GM19467 (cell line): ENCODE measurements around the gene CASZ1.

ENCODE experiments used
- ATAC-seq: cut with Tn5 transposase; IDR thresholded peaks from one replicate; pipeline ENCODE4 v1.9.1; 2021; ENCODE audit warnings: mild to moderate bottlenecking, moderate library complexity; ENCODE audit not compliant: unreplicated experiment

CASZ1 gene

GRCh38 chr1:10712568-10713362, 83.7 kb downstream of the CASZ1 start:
- ATAC-seq: no peak

DNA sequence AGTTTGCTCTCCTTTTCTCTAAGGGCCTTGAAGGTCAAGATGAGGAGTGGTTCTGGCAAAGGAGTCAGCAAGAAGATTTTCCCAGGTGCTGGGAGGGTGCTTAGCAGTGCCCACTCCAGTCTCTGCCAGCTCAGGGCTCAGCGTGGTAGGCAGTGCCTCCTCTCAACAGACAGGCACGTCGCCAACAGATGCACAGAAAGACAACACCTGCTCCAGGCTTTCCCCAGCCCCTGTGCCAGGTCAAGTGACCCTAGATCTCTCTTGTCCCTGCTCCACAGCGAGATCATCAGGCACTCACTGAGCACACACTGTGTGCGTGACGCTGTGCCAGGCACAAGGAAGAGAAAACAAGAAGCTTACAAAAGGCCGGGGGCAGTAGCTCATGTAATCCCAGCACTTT, 86.0 kb downstream of the CASZ1 start:
- ATAC-seq: no peak

- ATAC-seq: no peak
Measured at GRCh38 chr1:10709646-10710045, 86.8 kb downstream of the CASZ1 start.

- no peak for ATAC-seq
Measured at GRCh38 chr1:10709165-10709564, 87.3 kb downstream of the CASZ1 start.

DNA sequence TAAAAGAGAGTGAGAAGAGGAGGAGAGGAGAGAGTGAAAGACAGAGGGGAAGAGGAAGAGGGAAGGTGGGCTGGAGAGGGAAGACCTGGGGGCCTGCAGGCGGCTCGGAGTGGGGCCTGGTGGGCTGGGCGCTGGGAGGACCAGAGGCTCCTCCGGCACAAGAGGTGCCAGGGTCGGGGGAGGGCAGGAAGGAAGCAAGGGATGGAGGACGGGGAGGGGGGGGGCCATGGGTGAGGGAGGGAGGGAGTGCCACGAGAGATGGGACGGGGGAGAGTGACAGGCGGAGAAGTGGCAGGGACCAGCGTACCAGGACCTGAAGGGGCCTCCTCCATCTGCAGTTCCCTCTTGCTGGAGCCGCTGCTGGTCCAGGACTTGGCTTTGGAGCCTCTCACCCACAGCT, 87.7 kb downstream of the CASZ1 start:
- ATAC-seq: no peak

GRCh38 chr1:10707208-10707607, 89.2 kb downstream of the CASZ1 start:
- ATAC-seq: no peak

DNA sequence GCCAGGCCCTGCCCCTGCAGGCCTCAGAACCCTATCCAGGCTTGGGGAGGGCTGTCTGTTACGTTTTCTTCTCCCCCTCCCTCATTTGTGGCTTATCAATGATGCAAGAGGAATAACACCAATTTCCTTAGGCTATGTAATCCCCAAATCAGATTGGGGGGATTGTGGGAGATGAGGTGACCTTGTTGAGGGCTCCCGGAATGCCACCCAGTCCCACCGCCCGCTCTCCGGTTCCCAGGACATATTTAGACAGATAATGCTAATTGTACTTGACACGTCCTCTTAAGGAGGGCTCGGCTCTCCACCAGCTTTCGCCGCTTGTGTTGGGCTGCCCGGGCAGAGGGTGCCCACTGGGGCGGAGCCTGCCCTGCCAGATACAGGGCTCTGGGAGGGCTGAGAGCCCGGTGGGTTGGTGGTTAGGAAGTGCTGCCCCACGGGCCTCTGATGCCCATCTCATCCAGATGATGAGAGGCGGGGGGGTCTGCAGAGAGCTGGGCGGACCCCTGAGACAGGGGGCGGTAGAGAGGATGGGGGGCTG, 90.0 kb downstream of the CASZ1 start:
- ATAC-seq: no peak

DNA sequence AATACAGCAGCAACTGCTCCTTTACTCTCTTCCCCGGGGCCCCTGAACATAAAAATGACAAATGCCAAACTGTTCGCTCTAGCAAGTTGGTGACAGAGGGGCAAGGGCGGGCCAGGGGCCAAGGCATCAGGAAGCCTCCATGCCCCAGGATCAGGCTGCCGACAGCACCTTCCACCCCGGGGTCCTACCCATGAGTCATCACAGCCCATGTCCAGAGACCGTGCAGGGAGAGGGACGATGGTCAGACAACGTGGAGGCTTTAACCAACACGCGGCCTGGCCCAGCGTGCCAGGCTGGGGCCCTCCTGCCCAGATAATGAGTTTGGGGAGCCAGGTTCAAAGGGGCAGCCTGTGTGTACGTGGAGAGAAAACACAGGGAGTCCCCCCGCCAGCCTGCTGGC, 90.5 kb downstream of the CASZ1 start:
- no peak for ATAC-seq

DNA sequence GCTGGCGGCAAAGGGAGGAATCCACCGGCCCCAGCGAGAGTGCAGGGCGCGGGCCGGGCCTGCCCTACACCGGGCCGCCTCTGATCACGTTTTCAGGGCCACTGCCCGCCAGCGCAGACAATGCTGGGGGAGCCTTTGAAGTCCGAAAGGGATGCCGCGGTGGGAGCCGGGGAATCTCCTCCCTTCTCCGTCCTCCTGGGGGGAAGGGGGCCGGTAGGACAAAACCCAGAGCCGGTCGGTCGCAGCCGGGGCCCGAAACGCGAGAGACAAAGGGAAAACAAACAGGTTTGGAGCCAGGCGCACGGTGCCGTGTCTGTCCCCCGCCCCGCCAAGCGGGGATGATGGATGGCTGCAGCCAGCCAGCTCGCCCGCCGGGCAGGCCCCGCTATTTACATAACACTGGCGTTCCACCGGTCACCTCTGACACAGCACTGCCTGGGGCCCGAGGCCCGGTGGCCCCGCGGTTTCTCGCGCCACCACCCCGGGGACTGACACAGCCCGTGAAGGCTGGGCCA, 92.0 kb downstream of the CASZ1 start:
- ATAC-seq: no peak

DNA sequence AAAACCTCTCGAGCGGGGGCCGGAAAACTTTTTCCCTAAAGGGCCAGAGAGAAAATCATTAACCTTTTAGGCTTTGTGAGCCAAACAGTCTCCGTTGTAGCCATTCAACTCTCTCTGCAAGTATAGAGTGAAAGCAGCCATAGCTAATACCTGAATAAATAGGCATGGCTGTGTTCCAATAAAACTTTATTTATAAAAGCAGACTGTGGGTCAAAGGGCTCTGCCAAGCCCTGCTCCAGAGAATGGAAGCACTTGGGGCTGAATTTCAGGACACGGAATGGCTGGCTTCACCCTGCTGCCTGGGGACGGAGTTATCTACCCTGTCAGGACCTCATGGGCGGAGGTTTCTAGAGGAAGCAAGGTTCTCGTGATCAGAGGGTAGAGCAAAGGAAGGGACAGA, 92.7 kb downstream of the CASZ1 start:
- ATAC-seq: no peak

DNA sequence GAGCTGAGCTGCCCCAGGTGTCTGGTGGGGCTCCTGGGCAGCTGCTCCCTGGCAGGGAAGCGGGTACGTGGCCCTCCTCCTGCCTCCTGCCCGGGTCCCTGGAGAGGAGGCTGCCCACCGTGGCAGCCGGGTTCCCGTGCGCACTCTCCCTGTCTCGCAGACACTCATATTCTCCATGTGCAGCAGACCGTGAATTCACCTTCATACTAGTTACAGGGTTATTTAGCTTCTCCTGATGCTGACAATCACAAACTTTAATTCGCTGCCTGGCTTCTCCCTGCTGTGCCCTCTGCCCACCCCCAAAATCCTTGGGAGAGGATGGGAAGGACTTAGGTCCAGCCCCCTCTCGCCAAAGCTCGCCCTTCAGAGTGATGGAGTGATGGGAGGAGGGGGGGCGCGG, 95.3 kb downstream of the CASZ1 start:
- no peak for ATAC-seq

GRCh38 chr1:10699470-10699835, 97.0 kb downstream of the CASZ1 start:
- ATAC-seq: no peak

DNA sequence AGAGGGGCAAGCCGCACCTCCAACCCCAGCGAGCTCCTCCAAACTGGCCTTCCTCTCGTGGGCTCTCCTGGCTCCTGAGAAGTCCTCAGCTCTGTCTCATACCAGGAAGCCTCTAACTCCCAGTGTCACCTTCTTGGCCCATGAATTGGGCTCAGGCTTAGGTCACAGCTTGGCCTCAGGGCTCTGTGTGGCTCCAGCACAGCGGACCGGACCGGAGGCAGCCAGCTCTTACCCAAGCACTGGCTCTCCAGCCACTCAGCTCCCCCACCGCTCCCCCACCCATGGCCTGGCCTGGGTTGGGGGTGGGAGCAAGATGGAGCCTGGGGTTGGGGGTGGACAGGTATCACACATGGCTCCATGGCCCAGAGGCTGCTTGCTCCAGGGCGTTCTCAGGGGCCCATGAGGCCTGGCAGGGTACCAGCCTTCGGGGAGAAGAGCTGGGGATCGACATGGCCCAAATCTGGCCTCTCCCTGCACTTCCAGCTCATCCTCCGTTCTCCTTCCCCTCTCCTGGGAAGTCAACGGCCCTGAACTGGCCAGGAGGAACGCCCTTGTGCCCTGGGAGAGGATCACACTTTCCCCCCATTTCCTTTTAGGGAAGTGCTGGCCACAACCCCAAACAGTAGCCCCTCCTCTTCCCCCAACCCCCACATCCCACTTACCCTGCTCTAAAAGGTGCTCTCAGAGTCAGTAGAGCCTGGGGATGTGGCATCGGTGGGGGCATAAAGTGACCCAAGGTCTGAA, 97.5 kb downstream of the CASZ1 start:
- ATAC-seq: no peak

- ATAC-seq: no peak
Measured at GRCh38 chr1:10697621-10698160, 98.8 kb downstream of the CASZ1 start.

- ATAC-seq: no peak
Measured at GRCh38 chr1:10696977-10697376, 99.5 kb downstream of the CASZ1 start.

DNA sequence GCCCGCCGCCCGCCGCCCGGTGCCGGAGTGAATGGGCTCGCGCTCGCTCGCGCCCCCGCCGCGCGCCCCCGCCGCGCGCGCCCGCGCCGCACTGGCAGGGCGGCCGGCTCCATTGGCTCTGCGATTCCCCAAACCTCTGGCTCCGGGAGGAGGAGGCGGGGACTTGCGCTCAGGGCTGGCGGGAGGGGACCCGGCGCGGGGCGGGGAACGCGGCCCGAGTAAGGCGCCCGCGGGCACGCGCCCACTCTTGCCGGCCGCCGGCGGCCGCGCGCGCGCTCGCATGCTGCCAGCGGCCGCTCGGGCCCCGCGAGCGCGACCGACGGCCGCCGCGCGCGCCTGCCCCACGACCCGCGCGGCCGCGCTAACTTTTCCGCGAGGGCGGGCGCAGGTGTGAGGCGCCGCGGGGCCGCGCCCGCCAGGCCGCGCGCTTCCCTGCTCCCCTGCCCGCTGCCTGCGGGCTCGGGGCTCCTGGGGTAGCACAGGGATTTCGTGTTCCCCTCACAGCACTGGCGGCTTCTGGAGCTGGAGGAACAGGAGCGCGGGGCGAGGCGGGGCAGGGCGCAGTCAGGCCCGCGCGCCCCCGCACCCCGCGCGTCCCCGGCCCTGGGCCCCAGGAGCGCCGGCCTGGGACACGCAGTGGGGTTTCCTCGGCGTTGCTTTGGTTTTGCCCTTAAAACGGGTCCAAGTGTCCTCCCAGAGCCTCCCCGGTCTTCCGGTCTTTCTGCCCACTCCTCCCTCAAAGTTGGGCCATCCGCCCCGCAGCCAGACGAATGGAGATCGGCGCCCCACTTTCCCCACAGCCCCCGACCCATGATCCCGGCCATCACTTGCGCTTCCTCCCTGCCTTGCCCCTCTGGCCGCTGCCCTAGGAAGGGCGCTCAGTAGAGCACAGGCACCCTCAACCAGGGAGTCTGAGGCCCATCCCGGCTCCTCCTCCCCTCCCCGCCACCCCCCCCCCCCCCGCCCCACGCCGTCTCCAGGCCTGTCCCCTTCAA, 101.5 kb downstream of the CASZ1 start:
- ATAC-seq: peak; percentile 54

DNA sequence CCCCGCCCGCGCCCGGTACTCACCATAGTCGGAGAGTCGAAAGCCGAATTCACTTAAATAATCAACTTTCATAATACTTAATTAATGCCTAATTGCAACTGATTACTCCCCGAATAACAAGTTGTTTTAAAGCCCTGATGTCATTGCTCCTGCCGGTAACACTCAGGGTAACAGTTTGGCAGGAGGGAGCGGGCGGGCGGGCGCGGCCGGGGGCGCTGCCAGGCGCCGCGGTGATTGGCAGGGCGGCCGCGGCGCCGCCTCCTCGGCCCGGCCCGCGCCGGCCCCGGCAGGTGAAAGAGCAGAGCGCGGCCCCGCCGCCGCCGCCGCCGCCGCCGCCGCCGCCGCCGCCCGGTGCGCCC, 102.2 kb downstream of the CASZ1 start:
- peak; percentile 37 for ATAC-seq

DNA sequence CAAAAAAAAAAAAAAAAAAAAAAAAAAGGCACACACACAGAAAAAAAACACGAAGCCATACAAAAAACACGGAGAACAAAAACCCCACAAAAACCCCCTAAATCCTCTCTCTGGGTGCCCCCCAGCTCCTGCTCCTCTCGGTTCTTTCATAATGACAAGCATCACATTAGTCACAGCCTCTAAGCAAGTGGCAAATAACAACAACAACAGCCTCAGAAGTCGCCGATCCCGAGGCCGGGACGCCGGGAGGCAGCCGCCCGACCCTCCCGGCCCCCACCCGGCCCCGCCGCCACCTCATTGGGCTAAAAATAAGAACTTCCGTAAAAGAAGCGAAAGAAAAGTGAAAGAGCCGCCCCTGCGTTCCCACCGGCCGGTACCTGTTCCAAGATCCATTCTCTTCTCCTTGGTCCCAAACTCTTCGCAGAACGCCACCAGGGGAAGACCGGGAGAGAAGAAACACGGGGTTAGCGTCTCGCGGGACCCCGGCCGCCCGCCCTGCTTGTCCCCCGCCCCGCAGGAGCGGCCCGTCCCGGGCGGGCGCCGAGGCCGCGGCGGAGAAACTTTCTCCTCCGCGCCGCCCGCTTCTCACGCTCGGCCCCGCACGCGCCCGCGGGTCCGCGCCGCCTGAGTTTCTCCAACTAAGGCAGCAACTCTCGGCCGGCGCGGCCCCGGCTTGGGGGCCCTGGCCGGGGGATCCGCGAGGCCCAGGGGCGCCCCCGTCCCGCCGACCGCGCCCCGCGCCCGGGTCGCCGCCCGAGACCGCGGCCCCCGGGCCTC, 102.8 kb downstream of the CASZ1 start:
- ATAC-seq: peak; percentile 14

- no peak for ATAC-seq
Measured at GRCh38 chr1:10693152-10693496, 103.3 kb downstream of the CASZ1 start.
